ENCODE measurements around the gene KLHL6. TPM values are rescaled to one million over a fixed set of nuclear protein-coding genes. Genes with fewer than 3 reads are reported as not detected.
A peak's percentile ranks its signal among the peaks of the same experiment; 100 is the strongest.

The KLHL6 gene
- total and polyA plus RNA-seq, 10 of the 15 experiments (the other 5 are each of a cell fraction or from before 2014, with no cell fraction given): 4.0 to 91.8 (median 24.4) TPM

GRCh38 chr3:183542355-183542754 lies 13.2 kb downstream of the KLHL6 start:
- no peak overlapping the region; the same call in 1 of the 2 replicates for H3K4me3 ChIP-seq
- POLR2A ChIA-PET: interaction anchor here (1.3 to 11.9 kb wide), 9 partner anchors 9 to 49 kb away, joined by 5 to 181 read pairs (median 12); partner anchors contain the start of gene KLHL6
- TF ChIP-seq CEBPB (IDR thresholded peaks at IDR 0.05; ENCODE audit: borderline replicate concordance in 1 of 2, low read depth in 2 of 2, low read length in 2 of 2): no peak
- TF ChIP-seq CHD4 (IDR thresholded peaks at IDR 0.05): no peak
- no peak for TF ChIP-seq MYB (IDR thresholded peaks at IDR 0.05; ENCODE audit: borderline replicate concordance, low read depth, low read length)
- TF ChIP-seq HDGF (IDR thresholded peaks at IDR 0.05): 0 out of 2 replicates have a peak, but pooled peaks have one; percentile 17
- peak; percentile 60; the same call in 1 of the 2 replicates for TF ChIP-seq SMARCA5 (IDR thresholded peaks at IDR 0.05)
- no peak for TF ChIP-seq BRCA1 (IDR thresholded peaks at IDR 0.05; ENCODE audit: low read depth, low read length)
- TF ChIP-seq MXI1 (IDR thresholded peaks at IDR 0.05; ENCODE audit: low read depth, low read length): no peak
- TF ChIP-seq TBL1XR1 (IDR thresholded peaks at IDR 0.05; ENCODE audit: low read depth, low read length): no peak
- peak overlapping the region; percentile 52 for H3K4me2 ChIP-seq (ENCODE audit: control insufficient read depth, insufficient read depth)
- RAD21 ChIA-PET (ENCODE audit: unreplicated experiment): interaction anchor here (0.6 to 14.8 kb wide), 12 partner anchors 9 to 95 kb away, joined by 3 to 245 read pairs (median 8); partner anchors contain the start of gene KLHL6
- H3K79me2 ChIP-seq (ENCODE audit: control insufficient read depth, insufficient read depth, low read length): peaks cover 7% of the 10 kb centered on the region; the same call in 1 of the 2 replicates
- SMC1A ChIA-PET (ENCODE audit: uncharacterized antibody, unreplicated experiment): interaction anchor here (1.0 to 9.8 kb wide), 15 partner anchors 8 to 94 kb away, joined by 3 to 190 read pairs (median 5); no protein-coding TSS in a partner anchor
- CTCF ChIA-PET: interaction anchor here (0.7 to 8.5 kb wide), 11 partner anchors 9 to 342 kb away, joined by 3 to 98 read pairs (median 5); partner anchors contain the start of gene PARL
- no peaks in the 10 kb centered on the region for H3K27me3 ChIP-seq (replicated peaks in 1 of 2; ENCODE audit: control insufficient read depth in 2 of 2, insufficient read depth in 2 of 2, low read length in 1 of 2)
- no peak overlapping the region for H2AFZ ChIP-seq (ENCODE audit: control insufficient read depth, low read depth, low read length)
- FAIRE-seq: no peak
- intact Hi-C loops (cut with micrococcal nuclease; ENCODE audit: unreplicated experiment): no loop called here
- WGBS (ENCODE audit: insufficient coverage, insufficient replicate concordance, low lambda C conversion rate, missing lambda C conversion rate): 68% methylated on average over 4 of the region's 4 CpGs
- peaks cover 0 to 6% of the 10 kb centered on the region in 2 experiments; a peak in 2 of 4 replicates for H3K36me3 ChIP-seq (ENCODE audit: control insufficient read depth in 2 of 2, insufficient read depth in 2 of 2, low read length in 1 of 2)
- no peak overlapping the region for H3K9ac ChIP-seq (ENCODE audit: control insufficient read depth, insufficient read depth, low read length)
- in situ Hi-C loops (cut with MboI): no loop called here
- no peak overlapping the region for H3K27ac ChIP-seq (ENCODE audit: control insufficient read depth, insufficient read depth)
- no TSS peak for BruUV-seq (replicated peaks)
- peaks cover 35% of the 10 kb centered on the region for H3K4me1 ChIP-seq (ENCODE audit: control insufficient read depth, insufficient read depth, low read length)
- no peak for DNase-seq (ENCODE audit: low read depth, low spot score)
- no peaks in the 10 kb centered on the region for H3K9me3 ChIP-seq (replicated peaks; ENCODE audit: control insufficient read depth, insufficient read depth, low read length)
- no peaks in the 10 kb centered on the region for H4K20me1 ChIP-seq (ENCODE audit: control insufficient read depth, insufficient read depth)
- no peak for ATAC-seq
